ENCODE measurements around the gene BMX. TPM values are rescaled to one million over a fixed set of nuclear protein-coding genes. Genes with fewer than 3 reads are reported as not detected.

Gene BMX
- total RNA-seq (2014; rRNA removed; shearing (Covaris generic)) = 0.07 TPM in 1 of 2 replicates, not detected in the other

GRCh38 chrX:15500497-15500966 is at the start of gene BMX:
TSS of gene BMX (plus strand) at chrX:15500807. CDS start at chrX:15508354, 7,547 bp downstream.
- no peak for DNase-seq (ENCODE audit: low spot score)

DNA sequence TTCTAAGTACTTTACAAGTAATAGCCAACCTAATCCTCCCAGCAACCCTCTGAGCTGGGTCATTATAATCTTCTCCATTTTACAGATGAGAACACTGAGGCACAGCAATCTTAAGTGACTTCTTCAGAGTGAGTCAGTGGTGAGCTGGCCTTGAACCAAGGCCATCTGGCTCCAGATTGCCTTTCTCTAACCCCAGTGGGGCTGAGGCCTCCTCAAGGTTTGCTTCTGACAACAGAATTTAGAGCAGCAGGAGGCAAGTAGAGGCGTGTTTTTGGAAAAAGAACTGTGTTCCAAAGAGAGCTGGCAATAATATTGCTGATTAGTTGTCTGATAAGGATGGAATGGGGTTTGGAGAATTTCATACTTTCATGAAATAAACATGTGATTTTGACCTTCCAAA is 48.7 kb upstream of the BMX start:
- no peak for DNase-seq (ENCODE audit: low spot score)

GRCh38 chrX:15464704-15465103 is 35.9 kb upstream of the BMX start:
- DNase-seq (ENCODE audit: low spot score) = no peak

- no peak for DNase-seq (ENCODE audit: low spot score)
Observed at GRCh38 chrX:15465347-15465746, 35.3 kb upstream of the BMX start.

DNA sequence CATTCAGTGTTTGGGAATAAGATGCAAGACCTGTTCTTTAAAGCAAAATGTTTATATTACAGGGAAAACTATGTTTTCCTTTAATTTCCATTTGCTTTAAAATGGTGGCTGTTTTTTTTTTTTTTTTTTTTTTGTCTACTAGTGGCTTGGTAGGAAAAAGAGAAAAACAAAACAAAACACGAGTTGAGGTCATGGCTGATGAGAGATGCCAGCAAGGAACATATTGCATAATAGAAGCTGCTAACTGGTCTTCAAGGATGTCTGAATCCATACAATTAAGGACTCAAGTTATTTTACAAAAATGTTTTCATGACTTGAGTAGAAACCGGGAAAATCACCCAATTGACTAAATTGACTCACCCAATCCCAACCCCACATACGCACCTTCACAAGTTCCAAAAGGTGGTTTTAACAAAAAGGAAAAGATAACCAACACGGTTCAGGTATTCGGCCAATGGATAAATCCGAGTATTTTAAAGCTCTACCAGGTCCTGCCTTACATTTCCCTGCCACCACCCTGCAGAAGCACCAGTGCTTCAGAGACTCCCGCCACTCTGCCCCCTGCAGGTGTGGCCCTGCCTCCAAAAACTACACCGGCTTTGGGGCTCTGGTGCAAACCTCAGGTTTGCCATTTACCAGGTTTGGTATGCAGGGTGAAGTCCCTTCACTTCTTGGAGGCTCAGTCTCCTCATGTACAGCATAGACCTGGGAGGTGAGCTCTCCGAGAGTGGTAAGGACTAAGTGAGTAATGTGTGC is 34.5 kb upstream of the BMX start:
- no peak for DNase-seq (ENCODE audit: low spot score)

DNA sequence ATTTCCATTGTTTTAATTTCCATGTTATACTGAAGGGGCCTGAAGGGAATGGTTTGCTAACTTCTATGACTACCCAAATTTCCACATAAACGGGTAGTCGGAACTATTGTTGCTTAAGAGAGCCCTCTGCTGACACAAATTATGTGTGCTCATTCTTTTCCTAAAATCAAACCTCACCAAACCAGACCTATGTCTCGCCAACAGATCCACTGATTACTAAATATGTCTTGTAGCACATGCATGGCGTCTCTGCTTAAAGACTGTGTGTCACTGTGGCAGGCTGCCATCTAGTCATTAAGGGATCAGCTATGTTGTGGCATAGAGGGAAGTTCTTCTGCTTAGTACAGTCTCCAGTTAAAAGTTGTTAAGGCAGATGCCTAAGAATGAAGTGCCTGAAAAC is 32.6 kb upstream of the BMX start:
- DNase-seq (ENCODE audit: low spot score) = peak; percentile 14

DNA sequence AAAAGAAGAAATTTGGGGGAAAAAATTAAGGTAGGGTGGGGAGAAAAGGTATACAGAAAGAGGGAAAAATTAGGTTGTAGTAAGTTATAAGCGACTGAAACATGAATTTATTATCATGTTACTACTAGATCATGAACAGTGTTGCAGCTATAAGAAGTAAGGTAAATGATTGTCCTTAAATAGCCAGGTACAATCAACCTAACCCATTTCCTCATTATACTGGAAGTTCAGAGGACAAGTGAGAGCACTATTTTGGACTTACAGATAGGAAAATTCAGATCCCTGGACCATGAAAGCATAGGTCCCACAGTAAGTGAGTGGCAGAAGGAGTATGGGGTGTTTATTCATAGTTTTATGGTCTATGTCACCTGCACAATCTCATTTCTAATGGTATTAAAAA is 31.0 kb upstream of the BMX start:
- DNase-seq (ENCODE audit: low spot score) = no peak

DNA sequence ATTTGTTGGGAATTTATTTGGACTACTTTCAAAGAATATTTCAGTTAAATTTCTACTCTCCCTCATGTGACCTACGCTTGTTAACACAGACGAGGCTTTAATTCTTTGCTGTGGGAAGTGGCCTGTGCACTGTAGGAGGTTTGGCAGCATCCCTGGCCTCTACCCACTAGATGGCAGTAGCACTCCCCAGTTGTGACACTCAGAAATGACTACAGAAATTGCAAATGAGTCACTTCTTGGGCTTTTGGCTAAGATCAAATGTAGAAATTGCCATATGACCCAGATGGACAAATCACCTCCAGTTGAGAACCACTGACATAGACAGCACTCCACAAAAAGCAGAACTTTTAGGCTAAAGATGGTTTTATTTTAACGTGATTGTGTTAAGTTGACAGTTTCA is 29.6 kb upstream of the BMX start:
- peak; percentile 63 for DNase-seq (ENCODE audit: low spot score)

DNA sequence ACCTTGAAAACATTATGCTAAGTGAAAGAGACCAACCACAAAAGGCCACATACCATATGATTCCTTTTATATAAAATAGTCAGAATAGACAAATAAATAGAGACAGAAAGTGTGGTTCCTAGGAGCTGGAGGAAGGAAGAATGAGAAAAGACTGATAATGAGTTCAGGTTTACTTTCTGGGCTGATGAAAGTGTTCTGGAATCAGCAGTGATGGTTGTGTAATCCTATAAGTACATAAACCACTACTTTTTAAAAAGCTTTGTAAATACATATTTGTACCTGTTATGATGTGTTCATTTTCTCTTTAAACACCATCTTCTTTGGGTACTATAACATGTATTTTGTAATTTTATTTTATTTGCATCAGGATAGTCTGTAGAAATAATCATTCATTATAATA is 28.1 kb upstream of the BMX start:
- DNase-seq (ENCODE audit: low spot score) = no peak

GRCh38 chrX:15474028-15474427 is 26.6 kb upstream of the BMX start:
- no peak for DNase-seq (ENCODE audit: low spot score)

GRCh38 chrX:15475021-15475420 is 25.6 kb upstream of the BMX start:
- DNase-seq (ENCODE audit: low spot score) = no peak

DNA sequence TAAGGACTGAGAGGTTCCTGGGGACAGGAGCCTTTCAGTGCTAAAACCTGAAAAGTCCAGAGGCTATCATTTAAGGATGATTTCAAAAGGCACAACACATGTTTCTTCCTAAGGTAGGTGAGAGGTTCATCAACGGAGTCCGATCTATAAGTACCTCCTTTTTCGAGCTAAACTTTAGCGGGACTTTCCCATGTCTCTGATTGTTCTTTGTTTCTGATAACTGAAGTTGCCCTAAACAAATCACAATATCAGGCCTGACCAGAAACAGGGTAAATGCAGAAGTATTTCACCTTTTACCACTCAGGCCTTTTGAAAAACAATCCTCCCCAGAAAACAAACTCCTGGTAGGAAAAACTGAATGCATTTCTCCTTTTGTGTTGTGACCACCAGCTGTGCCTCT is 25.1 kb upstream of the BMX start:
- no peak for DNase-seq (ENCODE audit: low spot score)

GRCh38 chrX:15483891-15484290 is 16.7 kb upstream of the BMX start:
- DNase-seq (ENCODE audit: low spot score) = no peak

DNA sequence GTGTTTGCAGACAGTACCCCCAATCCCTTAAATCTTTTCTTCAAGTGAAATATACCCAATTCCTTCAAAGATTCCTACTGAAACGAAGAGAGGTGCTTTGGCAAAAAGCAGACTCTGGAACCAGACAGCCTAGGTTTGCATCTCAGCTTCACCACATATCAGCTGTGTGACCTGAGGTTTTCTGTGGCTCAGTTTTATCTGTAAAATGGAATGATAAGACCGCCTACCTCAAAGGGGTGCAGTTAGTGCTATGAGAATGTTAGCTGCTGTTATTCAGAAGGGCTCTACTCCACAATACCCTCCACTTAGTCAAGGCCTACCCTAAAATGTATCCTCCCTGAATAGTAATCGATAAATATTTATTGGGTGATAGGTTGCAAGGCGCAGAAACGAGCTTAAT is 8.1 kb upstream of the BMX start:
- no peak for DNase-seq (ENCODE audit: low spot score)

- DNase-seq (ENCODE audit: low spot score) = peak; percentile 87
Observed at GRCh38 chrX:15493118-15493962, 7.3 kb upstream of the BMX start, which contains the start of gene PIR. TSS of gene PIR (minus strand) at chrX:15493333. CDS start at chrX:15491257, 2,076 bp downstream.

GRCh38 chrX:15495801-15496200 is 4.8 kb upstream of the BMX start:
- no peak for DNase-seq (ENCODE audit: low spot score)

- DNase-seq (ENCODE audit: low spot score) = no peak
Observed at GRCh38 chrX:15496824-15497223, 3.8 kb upstream of the BMX start.

GRCh38 chrX:15497865-15498264 is 2.7 kb upstream of the BMX start:
- DNase-seq (ENCODE audit: low spot score) = peak; percentile 57

DNA sequence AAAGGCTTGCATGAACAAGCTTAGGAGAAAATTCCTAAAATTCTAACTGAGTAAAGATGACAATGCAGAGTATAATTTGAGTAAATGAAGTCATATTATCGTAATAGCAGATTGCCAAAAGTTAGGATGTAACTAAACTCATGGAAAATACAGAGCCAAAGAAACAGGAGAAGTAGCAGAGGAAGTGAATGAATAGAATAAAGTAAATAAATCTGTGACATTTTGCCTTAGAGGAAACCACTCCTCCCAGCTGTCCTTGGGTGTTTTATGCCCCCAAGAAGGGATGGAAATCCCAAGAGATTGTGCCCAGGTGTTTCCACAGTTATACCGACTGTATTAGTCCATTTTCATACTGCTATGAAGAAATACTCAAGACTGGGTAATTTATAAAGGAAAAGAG is 1.9 kb upstream of the BMX start:
- DNase-seq (ENCODE audit: low spot score) = no peak

GRCh38 chrX:15499976-15500375 is 631 bp upstream of the BMX start:
- no peak for DNase-seq (ENCODE audit: low spot score)

- no peak for DNase-seq (ENCODE audit: low spot score)
Observed at GRCh38 chrX:15501506-15501905, 899 bp downstream of the BMX start.

DNA sequence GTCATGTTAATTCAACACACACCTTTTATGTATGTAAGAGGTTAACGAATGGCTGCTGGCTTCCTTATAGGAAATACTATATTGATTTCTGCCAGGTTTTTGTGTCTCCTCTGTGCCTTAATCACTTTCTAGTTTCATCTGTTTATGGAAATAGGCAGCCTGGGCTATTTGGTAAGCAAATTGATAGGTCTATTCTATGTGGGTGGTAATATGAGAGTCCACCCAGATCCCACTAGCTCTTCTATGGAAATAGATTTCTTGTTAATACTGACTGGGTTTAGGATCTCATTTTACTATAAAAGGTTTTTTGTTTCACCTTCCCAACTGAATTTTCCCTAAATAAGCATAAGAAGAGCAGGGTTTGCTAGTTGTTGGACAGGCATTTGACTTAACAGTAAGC is 4.1 kb downstream of the BMX start:
- DNase-seq (ENCODE audit: low spot score) = no peak

- DNase-seq (ENCODE audit: low spot score) = no peak
Observed at GRCh38 chrX:15505101-15505500, 4.5 kb downstream of the BMX start.
